HCT116 (cell line): ENCODE data around the gene ECI2. TPM values are rescaled to one million over a fixed set of nuclear protein-coding genes. Genes with fewer than 3 reads are reported as not detected.

Experiments
- ATAC-seq: fragments of 200-7000 bp; cut with Tn5 transposase; 2 replicates; pipeline ENCODE4 v1.9.1; 2020; ENCODE audit warnings: mild to moderate bottlenecking, moderate library complexity
- BruUV-seq: library from RNA; stranded (reverse); fragments of 400-500 nt; replicated peaks from 2 replicates; lab custom pipeline; 2021; lab: Mats Ljungman, UMichigan
- CTCF ChIA-PET: fragments of 300-600 bp; sonication (Branson Sonifier 250); formaldehyde crosslinking; loops from one replicate; lab custom pipeline; 2021; ENCODE audit warnings: antibody characterized with exemption; lab: Charles Lee
- POLR2A ChIA-PET: fragments of 300-600, 350-600 bp; sonication (Branson Sonifier 250); formaldehyde crosslinking; loops from one replicate; lab custom pipeline; 2021; ENCODE audit warnings: antibody characterized with exemption; lab: Charles Lee
- RAD21 ChIA-PET, 2 experiments: fragments of 300-600 bp; sonication (Branson Sonifier 250); formaldehyde crosslinking; loops; one replicate each; lab custom pipeline; 2023; ENCODE audit warnings: low total read pairs in 2 of 2; ENCODE audit not compliant: uncharacterized antibody in 2 of 2, unreplicated experiment in 2 of 2, low non-redundant PET in 1 of 2; lab: Charles Lee
- DNase-seq: peaks from one replicate; pipeline ENCODE4 v3.0.0-alpha.2; 2010; ENCODE audit warnings: low read depth, low spot score
- H2AFZ ChIP-seq: fragments of 200-600 bp; shearing (Covaris generic), sonication (generic); 2 replicates; pipeline ENCODE4 v1.6.1; 2017; ENCODE audit warnings: low read depth, mixed run types, mixed read lengths, antibody characterized with exemption, low read length; ENCODE audit not compliant: poor library complexity, severe bottlenecking
- H3K27ac ChIP-seq: 2 replicates; pipeline ENCODE4 v1.5.1; 2012; ENCODE audit warnings: low read depth, low read length
- H3K27me3 ChIP-seq: fragments of 200-600 bp; sonication (generic); 2 replicates; pipeline ENCODE4 v1.6.1; 2016; ENCODE audit warnings: mixed run types, low read length, mixed read lengths; ENCODE audit not compliant: insufficient read depth
- H3K36me3 ChIP-seq, 2 experiments: fragments of 200-500 bp in 1 of 2; fragments of 200-600 bp in 1 of 2; sonication (Bioruptor generic) in 1 of 2; sonication (generic) in 1 of 2; 2 replicates each; pipeline versions ENCODE4 v1.5.1 to v1.6.1; 2014 to 2016; ENCODE audit warnings: low read length in 2 of 2, inconsistent platforms in 1 of 2, mixed read lengths in 1 of 2, mixed run types in 1 of 2; ENCODE audit not compliant: insufficient read depth in 2 of 2, control insufficient read depth in 1 of 2
- H3K4me1 ChIP-seq, 2 experiments: fragments of 200-600 bp in 1 of 2; sonication (generic) in 1 of 2; 2 replicates each; pipeline versions ENCODE4 v1.5.1 to v1.6.1; 2012 to 2017; ENCODE audit warnings: low read length in 2 of 2, inconsistent platforms in 1 of 2, mild to moderate bottlenecking in 1 of 2, mixed read lengths in 1 of 2, mixed run types in 1 of 2, moderate library complexity in 1 of 2; ENCODE audit not compliant: insufficient read depth in 2 of 2, control insufficient read depth in 1 of 2
- H3K4me2 ChIP-seq: fragments of 200-600 bp; sonication (generic); 2 replicates; pipeline ENCODE4 v1.6.1; 2017; ENCODE audit warnings: mixed run types, low read length, mixed read lengths
- H3K4me3 ChIP-seq, 2 experiments: fragments of 200-600 bp in 1 of 2; sonication (generic) in 1 of 2; replicated peaks in 1 of 2; 2 replicates each; pipeline ENCODE4 v1.5.1; 2011 to 2016; ENCODE audit warnings: low read length in 2 of 2, control low read depth in 1 of 2, low read depth in 1 of 2, mild to moderate bottlenecking in 1 of 2, mixed read lengths in 1 of 2, mixed run types in 1 of 2
- H3K79me2 ChIP-seq: fragments of 200-600 bp; sonication (generic); 2 replicates; pipeline ENCODE4 v1.6.1; 2017; ENCODE audit warnings: mild to moderate bottlenecking, mixed run types, low read length, moderate library complexity, mixed read lengths; ENCODE audit not compliant: insufficient read depth
- H3K9ac ChIP-seq: fragments of 200-600 bp; sonication (generic); 2 replicates; pipeline ENCODE4 v1.6.1; 2016; ENCODE audit warnings: low read length, mixed read lengths
- H3K9me2 ChIP-seq: fragments of 200-600 bp; sonication (generic), shearing (Covaris generic); 2 replicates; pipeline ENCODE4 v1.6.1; 2017; ENCODE audit warnings: mixed run types, mild to moderate bottlenecking, moderate library complexity; ENCODE audit not compliant: insufficient read depth
- H3K9me3 ChIP-seq, 2 experiments: fragments of 200-500 bp in 1 of 2; fragments of 200-600 bp in 1 of 2; sonication (Bioruptor generic) in 1 of 2; sonication (generic) in 1 of 2; 2 replicates each; pipeline ENCODE4 v1.6.1; 2014 to 2017; ENCODE audit warnings: low read length in 2 of 2, mixed read lengths in 2 of 2, inconsistent platforms in 1 of 2, low read depth in 1 of 2, mild to moderate bottlenecking in 1 of 2, mixed run types in 1 of 2, moderate library complexity in 1 of 2; ENCODE audit not compliant: control insufficient read depth in 1 of 2, insufficient read depth in 1 of 2
- H4K20me1 ChIP-seq: fragments of 200-600 bp; sonication (generic), shearing (Covaris generic); 2 replicates; pipeline ENCODE4 v1.6.1; 2017; ENCODE audit warnings: mixed run types, mild to moderate bottlenecking, moderate library complexity; ENCODE audit not compliant: insufficient read depth
- CBX3 ChIP-seq: IDR thresholded peaks from 2 replicates; pipeline ENCODE4 v1.6.1; 2012; ENCODE audit warnings: low read depth
- EZH2 ChIP-seq: fragments of 200-600 bp; sonication (generic); IDR thresholded peaks from 2 replicates; pipeline ENCODE4 v1.6.1; 2017; ENCODE audit warnings: antibody characterized with exemption, mixed run types
- EZH2phosphoT487 ChIP-seq: fragments of 200-600 bp; IDR thresholded peaks from 2 replicates; pipeline ENCODE4 v1.6.1; 2018; ENCODE audit warnings: antibody characterized with exemption, borderline replicate concordance
- POLR2A ChIP-seq: IDR thresholded peaks from 2 replicates; pipeline ENCODE4 v1.7.0; 2011; ENCODE audit warnings: borderline replicate concordance; ENCODE audit not compliant: insufficient read depth, insufficient read length; ENCODE audit errors: extremely low read depth
- POLR2AphosphoS5 ChIP-seq: IDR thresholded peaks from 2 replicates; pipeline ENCODE4 v1.6.1; 2011; ENCODE audit warnings: mild to moderate bottlenecking, low read depth, low read length, moderate library complexity
- RAD21 ChIP-seq: IDR thresholded peaks from 2 replicates; pipeline ENCODE4 v1.6.1; 2012; ENCODE audit warnings: low read depth, mild to moderate bottlenecking
- SRF ChIP-seq: IDR thresholded peaks from 2 replicates; pipeline ENCODE4 v1.6.1; 2012; ENCODE audit warnings: low read depth
- TCF7L2 ChIP-seq: IDR thresholded peaks from 2 replicates; pipeline ENCODE4 v1.7.0; 2011; ENCODE audit warnings: borderline replicate concordance, inconsistent platforms; ENCODE audit not compliant: insufficient read depth, insufficient read length; ENCODE audit errors: extremely low read depth
- YY1 ChIP-seq: IDR thresholded peaks from 2 replicates; pipeline ENCODE4 v1.6.1; 2011; ENCODE audit warnings: low read length, low read depth, moderate library complexity, mild to moderate bottlenecking; ENCODE audit not compliant: insufficient replicate concordance; ENCODE audit errors: extremely low read depth
- ZNF274 ChIP-seq: fragments of 200-500 bp; sonication (Bioruptor generic); IDR thresholded peaks from 2 replicates; pipeline ENCODE4 v1.6.1; 2014; ENCODE audit warnings: mild to moderate bottlenecking, low read depth, low read length, inconsistent platforms
- intact Hi-C: fragments of 100-400 bp; cut with micrococcal nuclease; formaldehyde crosslinking; loops from 2 replicates; pipeline ENCODE4 v1.10.0; 2022
- total RNA-seq: library from RNA; stranded (reverse); gene quantifications from one replicate; pipeline ENCODE4 v1.2.1, GENCODE V29; 2021; ENCODE audit not compliant: unreplicated experiment
- TF ChIP-seq, protein P1 (sequence below): IDR thresholded peaks from 2 replicates; pipeline ENCODE4 v1.6.1; 2012; ENCODE audit warnings: low read depth
- TF ChIP-seq, protein P2 (sequence below): IDR thresholded peaks from 2 replicates; pipeline ENCODE4 v1.6.1; 2012
- TF ChIP-seq, protein P3 (sequence below), 3 experiments: fragments of 200-600 bp in 1 of 3; sonication (generic) in 1 of 3; IDR thresholded peaks in 2 of 3; conservative IDR thresholded peaks in 1 of 3; 2 replicates each; pipeline ENCODE4 v1.5.1; 2012 to 2017; ENCODE audit warnings: low read depth in 2 of 3, low read length in 2 of 3, antibody characterized with exemption in 1 of 3, borderline replicate concordance in 1 of 3, control low read depth in 1 of 3, mild to moderate bottlenecking in 1 of 3, mixed read lengths in 1 of 3, mixed run types in 1 of 3, moderate library complexity in 1 of 3; ENCODE audit not compliant: insufficient read depth in 1 of 3
- TF ChIP-seq, protein P4 (sequence below): IDR thresholded peaks from 2 replicates; pipeline ENCODE4 v1.6.1; 2011; ENCODE audit warnings: mild to moderate bottlenecking, low read length, moderate library complexity; ENCODE audit not compliant: insufficient replicate concordance; ENCODE audit errors: extremely low read depth

The ECI2 gene
- total RNA-seq, 1 experiment from 2014 or later = 56.8 TPM

DNA sequence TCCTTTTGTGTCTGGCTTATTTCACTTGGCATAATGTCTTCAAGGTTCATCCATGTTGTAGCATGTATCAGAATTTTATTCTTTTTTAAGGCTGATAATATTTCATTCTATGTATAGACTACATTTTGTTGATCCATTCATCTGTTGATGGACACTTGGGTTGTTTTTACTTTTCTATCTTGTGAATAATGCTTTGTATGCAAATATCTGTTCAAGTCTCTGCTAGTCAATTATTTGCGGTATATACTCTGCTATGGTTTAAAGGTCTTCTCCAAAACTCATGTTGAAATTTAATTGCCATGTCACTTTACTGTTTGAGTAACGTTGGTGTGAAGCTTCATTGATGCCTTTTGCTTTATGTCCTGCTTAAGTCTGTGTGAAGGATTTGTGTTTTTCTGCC, 27.5 kb downstream of the ECI2 start:
- no peak for ATAC-seq
- Histone ChIP-seq H2AFZ (no peak overlapping the region), H3K4me1 (peaks cover 2 to 7% of the 10 kb centered on the region in 2 experiments; a peak in 3 of 4 replicates), H3K79me2 (no peaks in the 10 kb centered on the region), H3K4me2 (no peak overlapping the region), H3K36me3 (no peaks in the 10 kb centered on the region), H3K9me2 (no peaks in the 10 kb centered on the region), H3K4me3 (no peak overlapping the region), H3K27me3 (no peaks in the 10 kb centered on the region), H3K27ac (no peak overlapping the region), H3K9ac (no peak overlapping the region), H4K20me1 (no peaks in the 10 kb centered on the region), H3K9me3 (no peaks in the 10 kb centered on the region)
- RAD21 ChIA-PET = no interaction called here
- POLR2A ChIA-PET = no interaction called here
- TF ChIP-seq POLR2AphosphoS5 (no peak), TCF7L2 (no peak), SRF (no peak), YY1 (no peak), CBX3 (no peak), RAD21 (no peak), ZNF274 (no peak), EZH2phosphoT487 (no peak), POLR2A (no peak), EZH2 (no peak)
- TF ChIP-seq, protein P1, sequence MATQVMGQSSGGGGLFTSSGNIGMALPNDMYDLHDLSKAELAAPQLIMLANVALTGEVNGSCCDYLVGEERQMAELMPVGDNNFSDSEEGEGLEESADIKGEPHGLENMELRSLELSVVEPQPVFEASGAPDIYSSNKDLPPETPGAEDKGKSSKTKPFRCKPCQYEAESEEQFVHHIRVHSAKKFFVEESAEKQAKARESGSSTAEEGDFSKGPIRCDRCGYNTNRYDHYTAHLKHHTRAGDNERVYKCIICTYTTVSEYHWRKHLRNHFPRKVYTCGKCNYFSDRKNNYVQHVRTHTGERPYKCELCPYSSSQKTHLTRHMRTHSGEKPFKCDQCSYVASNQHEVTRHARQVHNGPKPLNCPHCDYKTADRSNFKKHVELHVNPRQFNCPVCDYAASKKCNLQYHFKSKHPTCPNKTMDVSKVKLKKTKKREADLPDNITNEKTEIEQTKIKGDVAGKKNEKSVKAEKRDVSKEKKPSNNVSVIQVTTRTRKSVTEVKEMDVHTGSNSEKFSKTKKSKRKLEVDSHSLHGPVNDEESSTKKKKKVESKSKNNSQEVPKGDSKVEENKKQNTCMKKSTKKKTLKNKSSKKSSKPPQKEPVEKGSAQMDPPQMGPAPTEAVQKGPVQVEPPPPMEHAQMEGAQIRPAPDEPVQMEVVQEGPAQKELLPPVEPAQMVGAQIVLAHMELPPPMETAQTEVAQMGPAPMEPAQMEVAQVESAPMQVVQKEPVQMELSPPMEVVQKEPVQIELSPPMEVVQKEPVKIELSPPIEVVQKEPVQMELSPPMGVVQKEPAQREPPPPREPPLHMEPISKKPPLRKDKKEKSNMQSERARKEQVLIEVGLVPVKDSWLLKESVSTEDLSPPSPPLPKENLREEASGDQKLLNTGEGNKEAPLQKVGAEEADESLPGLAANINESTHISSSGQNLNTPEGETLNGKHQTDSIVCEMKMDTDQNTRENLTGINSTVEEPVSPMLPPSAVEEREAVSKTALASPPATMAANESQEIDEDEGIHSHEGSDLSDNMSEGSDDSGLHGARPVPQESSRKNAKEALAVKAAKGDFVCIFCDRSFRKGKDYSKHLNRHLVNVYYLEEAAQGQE = no peak
- TF ChIP-seq, protein P2, sequence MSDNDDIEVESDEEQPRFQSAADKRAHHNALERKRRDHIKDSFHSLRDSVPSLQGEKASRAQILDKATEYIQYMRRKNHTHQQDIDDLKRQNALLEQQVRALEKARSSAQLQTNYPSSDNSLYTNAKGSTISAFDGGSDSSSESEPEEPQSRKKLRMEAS = no peak
- TF ChIP-seq, protein P3, sequence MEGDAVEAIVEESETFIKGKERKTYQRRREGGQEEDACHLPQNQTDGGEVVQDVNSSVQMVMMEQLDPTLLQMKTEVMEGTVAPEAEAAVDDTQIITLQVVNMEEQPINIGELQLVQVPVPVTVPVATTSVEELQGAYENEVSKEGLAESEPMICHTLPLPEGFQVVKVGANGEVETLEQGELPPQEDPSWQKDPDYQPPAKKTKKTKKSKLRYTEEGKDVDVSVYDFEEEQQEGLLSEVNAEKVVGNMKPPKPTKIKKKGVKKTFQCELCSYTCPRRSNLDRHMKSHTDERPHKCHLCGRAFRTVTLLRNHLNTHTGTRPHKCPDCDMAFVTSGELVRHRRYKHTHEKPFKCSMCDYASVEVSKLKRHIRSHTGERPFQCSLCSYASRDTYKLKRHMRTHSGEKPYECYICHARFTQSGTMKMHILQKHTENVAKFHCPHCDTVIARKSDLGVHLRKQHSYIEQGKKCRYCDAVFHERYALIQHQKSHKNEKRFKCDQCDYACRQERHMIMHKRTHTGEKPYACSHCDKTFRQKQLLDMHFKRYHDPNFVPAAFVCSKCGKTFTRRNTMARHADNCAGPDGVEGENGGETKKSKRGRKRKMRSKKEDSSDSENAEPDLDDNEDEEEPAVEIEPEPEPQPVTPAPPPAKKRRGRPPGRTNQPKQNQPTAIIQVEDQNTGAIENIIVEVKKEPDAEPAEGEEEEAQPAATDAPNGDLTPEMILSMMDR (IDR thresholded peaks at IDR 0.05 in 2 of 3, conservative IDR thresholded peaks at IDR 0.05 in 1 of 3; ENCODE audit: borderline replicate concordance in 1 of 3, insufficient read depth in 1 of 3, low read depth in 2 of 3, low read length in 2 of 3) = no peak
- TF ChIP-seq, protein P4, sequence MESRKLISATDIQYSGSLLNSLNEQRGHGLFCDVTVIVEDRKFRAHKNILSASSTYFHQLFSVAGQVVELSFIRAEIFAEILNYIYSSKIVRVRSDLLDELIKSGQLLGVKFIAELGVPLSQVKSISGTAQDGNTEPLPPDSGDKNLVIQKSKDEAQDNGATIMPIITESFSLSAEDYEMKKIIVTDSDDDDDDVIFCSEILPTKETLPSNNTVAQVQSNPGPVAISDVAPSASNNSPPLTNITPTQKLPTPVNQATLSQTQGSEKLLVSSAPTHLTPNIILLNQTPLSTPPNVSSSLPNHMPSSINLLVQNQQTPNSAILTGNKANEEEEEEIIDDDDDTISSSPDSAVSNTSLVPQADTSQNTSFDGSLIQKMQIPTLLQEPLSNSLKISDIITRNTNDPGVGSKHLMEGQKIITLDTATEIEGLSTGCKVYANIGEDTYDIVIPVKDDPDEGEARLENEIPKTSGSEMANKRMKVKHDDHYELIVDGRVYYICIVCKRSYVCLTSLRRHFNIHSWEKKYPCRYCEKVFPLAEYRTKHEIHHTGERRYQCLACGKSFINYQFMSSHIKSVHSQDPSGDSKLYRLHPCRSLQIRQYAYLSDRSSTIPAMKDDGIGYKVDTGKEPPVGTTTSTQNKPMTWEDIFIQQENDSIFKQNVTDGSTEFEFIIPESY = no peak
- intact Hi-C loops = no loop called here
- CTCF ChIA-PET = no interaction called here
- DNase-seq = no peak
- no TSS peak for BruUV-seq
